Hepatocyte (in vitro differentiated cells): ENCODE measurements around the gene PLCB4. TPM values are rescaled to one million over a fixed set of nuclear protein-coding genes. Genes with fewer than 3 reads are reported as not detected.

Experiments used
- DNase-seq: peaks from one replicate; pipeline ENCODE4 v3.0.0-alpha.2; 2016; ENCODE audit warnings: low spot score
- H2AFZ ChIP-seq: fragments of 200-600 bp; sonication (generic); 2 replicates; pipeline ENCODE4 v1.6.0; 2016; ENCODE audit warnings: antibody characterized with exemption, mild to moderate bottlenecking
- H3K27ac ChIP-seq: fragments of 200-600 bp; sonication (generic); 2 replicates; pipeline ENCODE4 v1.5.1; 2016; ENCODE audit warnings: mild to moderate bottlenecking
- H3K27me3 ChIP-seq: fragments of 200-600 bp; sonication (generic); 2 replicates; pipeline ENCODE4 v1.6.1; 2016
- H3K36me3 ChIP-seq: fragments of 200-600 bp; sonication (generic); replicated peaks from 2 replicates; pipeline ENCODE4 v1.5.1; 2016; ENCODE audit warnings: low read depth; ENCODE audit not compliant: insufficient read depth
- H3K4me1 ChIP-seq: fragments of 200-600 bp; sonication (generic); 2 replicates; pipeline ENCODE4 v1.5.1; 2016; ENCODE audit warnings: mild to moderate bottlenecking, moderate library complexity; ENCODE audit not compliant: insufficient read depth
- H3K4me2 ChIP-seq: fragments of 200-600 bp; sonication (generic); 2 replicates; pipeline ENCODE4 v1.6.0; 2016
- H3K4me3 ChIP-seq: fragments of 200-600 bp; sonication (generic); 2 replicates; pipeline ENCODE4 v1.5.1; 2016; ENCODE audit warnings: mild to moderate bottlenecking
- H3K79me2 ChIP-seq: fragments of 200-600 bp; sonication (generic); 2 replicates; pipeline ENCODE4 v1.6.0; 2017; ENCODE audit warnings: mild to moderate bottlenecking
- H3K9me2 ChIP-seq: fragments of 200-600 bp; sonication (generic); replicated peaks from 2 replicates; pipeline ENCODE4 v1.6.0; 2017; ENCODE audit warnings: mild to moderate bottlenecking; ENCODE audit not compliant: insufficient read depth
- H3K9me3 ChIP-seq: fragments of 200-600 bp; sonication (generic); 2 replicates; pipeline ENCODE4 v1.5.1; 2016; ENCODE audit warnings: low read depth, mild to moderate bottlenecking
- H4K20me1 ChIP-seq: fragments of 200-600 bp; sonication (generic); 2 replicates; pipeline ENCODE4 v1.6.0; 2016; ENCODE audit warnings: mild to moderate bottlenecking; ENCODE audit not compliant: insufficient read depth, poor library complexity, severe bottlenecking
- EZH2 ChIP-seq: fragments of 200-600 bp; sonication (generic); IDR thresholded peaks from 2 replicates; pipeline ENCODE4 v1.6.1; 2016; ENCODE audit warnings: antibody characterized with exemption, mild to moderate bottlenecking, borderline replicate concordance
- EZH2phosphoT487 ChIP-seq: fragments of 200-600 bp; sonication (generic); IDR thresholded peaks from one replicate; pipeline ENCODE4 v1.6.1; 2018; ENCODE audit warnings: antibody characterized with exemption, mild to moderate bottlenecking, low read depth, moderate library complexity; ENCODE audit not compliant: unreplicated experiment, severe bottlenecking
- WGBS: methylation state at CpG from one replicate; pipeline ENCODE4 v1.1.6; 2016; ENCODE audit warnings: low lambda C conversion rate; ENCODE audit errors: missing lambda C conversion rate; 5-methylcytosine and 5-hydroxymethylcytosine counted together
- polyA plus RNA-seq: library from polyadenylated mRNA; unstranded; fragments of >200 nt; fragmentation: Nextera tagmentation; extraction: Ambion mirVana; gene quantifications from 2 replicates; pipeline ENCODE4 v1.2.1, GENCODE V29; 2016
- total RNA-seq: library from RNA; depleted of rRNA; stranded (reverse); fragments of >200 nt; gene quantifications from 2 replicates; pipeline ENCODE4 v1.2.3, GENCODE V29; 2014
- TF ChIP-seq, protein P1 (sequence below): fragments of 200-600 bp; sonication (generic); IDR thresholded peaks from 2 replicates; pipeline ENCODE4 v1.5.1; 2016; ENCODE audit warnings: antibody characterized with exemption, mild to moderate bottlenecking; ENCODE audit not compliant: poor library complexity

PLCB4 gene
- total and polyA plus RNA-seq, 2 experiments from 2014 or later, result 6.4 to 15.0 TPM

DNA sequence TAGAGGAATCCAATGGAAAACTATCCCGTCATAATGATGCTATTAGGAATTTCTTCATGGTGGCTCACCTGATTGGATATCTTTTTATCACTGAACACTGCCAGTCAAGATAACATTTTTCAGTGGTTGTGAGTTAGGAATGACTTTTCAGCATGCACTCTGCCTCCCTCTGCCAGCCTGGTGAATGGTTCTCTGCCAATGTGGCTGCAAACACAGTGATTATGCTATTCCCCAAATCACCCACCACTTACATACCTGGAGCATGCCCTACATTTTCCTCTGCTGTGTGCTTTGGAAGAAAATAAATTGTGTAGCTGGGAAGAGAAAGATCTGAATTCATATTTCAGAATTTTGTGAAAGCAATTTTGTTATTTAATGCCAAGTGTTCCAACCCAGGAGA, 342.9 kb downstream of the PLCB4 start:
- Histone ChIP-seq H3K27me3 (no peaks in the 10 kb centered on the region), H3K79me2 (no peaks in the 10 kb centered on the region), H3K4me1 (no peaks in the 10 kb centered on the region), H3K36me3 (no peaks in the 10 kb centered on the region), H3K27ac (no peak overlapping the region), H3K9me3 (no peaks in the 10 kb centered on the region), H4K20me1 (no peaks in the 10 kb centered on the region), H3K9me2 (no peaks in the 10 kb centered on the region), H3K4me2 (no peak overlapping the region), H3K4me3 (no peak overlapping the region), H2AFZ (no peak overlapping the region)
- TF ChIP-seq, protein P1, sequence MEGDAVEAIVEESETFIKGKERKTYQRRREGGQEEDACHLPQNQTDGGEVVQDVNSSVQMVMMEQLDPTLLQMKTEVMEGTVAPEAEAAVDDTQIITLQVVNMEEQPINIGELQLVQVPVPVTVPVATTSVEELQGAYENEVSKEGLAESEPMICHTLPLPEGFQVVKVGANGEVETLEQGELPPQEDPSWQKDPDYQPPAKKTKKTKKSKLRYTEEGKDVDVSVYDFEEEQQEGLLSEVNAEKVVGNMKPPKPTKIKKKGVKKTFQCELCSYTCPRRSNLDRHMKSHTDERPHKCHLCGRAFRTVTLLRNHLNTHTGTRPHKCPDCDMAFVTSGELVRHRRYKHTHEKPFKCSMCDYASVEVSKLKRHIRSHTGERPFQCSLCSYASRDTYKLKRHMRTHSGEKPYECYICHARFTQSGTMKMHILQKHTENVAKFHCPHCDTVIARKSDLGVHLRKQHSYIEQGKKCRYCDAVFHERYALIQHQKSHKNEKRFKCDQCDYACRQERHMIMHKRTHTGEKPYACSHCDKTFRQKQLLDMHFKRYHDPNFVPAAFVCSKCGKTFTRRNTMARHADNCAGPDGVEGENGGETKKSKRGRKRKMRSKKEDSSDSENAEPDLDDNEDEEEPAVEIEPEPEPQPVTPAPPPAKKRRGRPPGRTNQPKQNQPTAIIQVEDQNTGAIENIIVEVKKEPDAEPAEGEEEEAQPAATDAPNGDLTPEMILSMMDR, result no peak
- TF ChIP-seq EZH2phosphoT487 (no peak), EZH2 (no peak)
- 70% methylated on average over 1 of the region's 1 CpG for WGBS
- no peak for DNase-seq

DNA sequence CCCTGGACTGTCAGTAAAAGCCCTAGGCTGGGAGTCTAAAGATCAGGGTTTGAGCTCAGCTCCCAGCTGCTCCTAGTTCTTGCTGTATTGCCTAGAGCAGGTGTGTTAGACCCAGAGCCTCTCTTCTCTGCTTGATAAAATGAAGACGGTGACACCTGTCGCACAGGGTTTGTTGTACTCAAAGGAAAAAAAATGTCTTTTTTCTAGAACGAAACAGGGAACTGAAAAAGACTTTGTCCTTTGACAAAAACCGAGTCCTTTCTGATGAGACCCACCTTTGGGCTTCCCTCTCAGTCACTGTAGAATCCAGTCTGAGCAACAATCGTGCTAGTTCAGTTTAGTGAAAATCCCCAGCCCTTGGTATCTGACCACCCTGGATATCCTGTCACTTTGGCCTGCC, 343.4 kb downstream of the PLCB4 start:
- H3K36me3 ChIP-seq, result no peaks in the 10 kb centered on the region
- no peak for DNase-seq
- no peak overlapping the region for H3K4me2 ChIP-seq
- TF ChIP-seq EZH2 (no peak), EZH2phosphoT487 (no peak)
- TF ChIP-seq, protein P1, result no peak
- H3K27me3 ChIP-seq, result no peaks in the 10 kb centered on the region
- H3K27ac ChIP-seq, result no peak overlapping the region
- H3K9me3 ChIP-seq, result no peaks in the 10 kb centered on the region
- no peak overlapping the region for H2AFZ ChIP-seq
- 93% methylated on average over 5 of the region's 5 CpGs for WGBS
- no peaks in the 10 kb centered on the region for H3K4me1 ChIP-seq
- no peak overlapping the region for H3K4me3 ChIP-seq
- no peaks in the 10 kb centered on the region for H3K79me2 ChIP-seq
- no peaks in the 10 kb centered on the region for H3K9me2 ChIP-seq
- no peaks in the 10 kb centered on the region for H4K20me1 ChIP-seq

DNA sequence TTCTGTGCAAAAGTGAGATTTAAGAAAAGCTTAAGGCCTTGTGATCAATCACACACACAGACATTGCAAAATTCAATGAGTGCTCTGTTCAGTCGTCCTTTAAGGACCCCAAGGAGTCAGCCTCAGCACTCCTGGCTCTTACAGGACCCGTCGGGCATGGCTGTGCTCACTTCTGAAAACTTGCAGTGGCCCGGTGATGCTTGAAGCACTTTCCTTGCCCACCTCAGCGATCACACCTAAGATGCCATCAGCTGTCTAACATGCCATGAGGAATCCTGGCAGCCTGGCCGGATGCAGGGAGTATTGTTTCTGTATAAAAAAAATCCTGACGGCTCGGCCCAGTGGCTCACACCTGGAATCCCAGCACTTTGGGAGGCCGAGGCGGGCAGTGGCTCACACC, 344.1 kb downstream of the PLCB4 start:
- DNase-seq, result no peak
- no peak overlapping the region for H3K4me2 ChIP-seq
- no peaks in the 10 kb centered on the region for H3K9me3 ChIP-seq
- no peaks in the 10 kb centered on the region for H4K20me1 ChIP-seq
- no peaks in the 10 kb centered on the region for H3K79me2 ChIP-seq
- no peaks in the 10 kb centered on the region for H3K9me2 ChIP-seq
- H3K27me3 ChIP-seq, result no peaks in the 10 kb centered on the region
- H3K4me1 ChIP-seq, result no peaks in the 10 kb centered on the region
- no peaks in the 10 kb centered on the region for H3K36me3 ChIP-seq
- 92% methylated on average over 10 of the region's 10 CpGs for WGBS
- no peak for TF ChIP-seq EZH2phosphoT487
- TF ChIP-seq, protein P1, result no peak
- no peak for TF ChIP-seq EZH2
- no peak overlapping the region for H3K27ac ChIP-seq
- no peak overlapping the region for H2AFZ ChIP-seq
- no peak overlapping the region for H3K4me3 ChIP-seq

DNA sequence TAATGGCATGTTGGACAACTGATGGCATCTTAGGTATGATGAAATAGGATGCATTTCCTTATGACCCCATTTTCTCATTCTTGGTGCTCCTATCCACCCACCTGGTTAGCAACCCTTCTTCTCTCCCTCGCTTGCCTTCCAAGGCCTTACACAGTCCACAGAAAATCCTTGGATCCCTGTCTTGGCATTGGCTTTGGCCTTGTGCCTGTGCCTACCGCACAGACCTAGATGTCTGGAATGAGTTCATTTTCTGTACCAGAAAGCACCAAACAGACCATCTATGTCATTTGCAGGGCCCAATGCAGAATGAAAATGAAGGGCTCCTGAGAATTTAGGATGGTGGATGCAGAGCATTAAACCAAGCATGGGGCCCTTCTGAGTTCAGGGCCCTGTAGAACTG, 346.5 kb downstream of the PLCB4 start:
- Histone ChIP-seq H3K9me2 (no peaks in the 10 kb centered on the region), H4K20me1 (no peaks in the 10 kb centered on the region), H3K27ac (no peak overlapping the region), H3K4me2 (no peak overlapping the region), H3K9me3 (no peaks in the 10 kb centered on the region), H3K4me3 (no peak overlapping the region), H3K79me2 (no peaks in the 10 kb centered on the region), H3K27me3 (no peaks in the 10 kb centered on the region), H3K36me3 (no peaks in the 10 kb centered on the region), H2AFZ (no peak overlapping the region), H3K4me1 (no peaks in the 10 kb centered on the region)
- DNase-seq, result no peak
- TF ChIP-seq EZH2phosphoT487, result no peak
- TF ChIP-seq, protein P1, result no peak
- no peak for TF ChIP-seq EZH2
- 97% methylated on average over 2 of the region's 2 CpGs for WGBS
